ENCODE data around the gene NXNL2.

NXNL2 gene

GRCh38 chr9:88578121-88579049, 43.4 kb downstream of the NXNL2 start:
- DNase-seq (ENCODE audit: low spot score): peak; percentile 52

GRCh38 chr9:88579050-88579715, 44.2 kb downstream of the NXNL2 start:
- DNase-seq (ENCODE audit: low spot score): no peak

- DNase-seq (ENCODE audit: low spot score): no peak
Measured at GRCh38 chr9:88580961-88581360, 46.0 kb downstream of the NXNL2 start.

- DNase-seq (ENCODE audit: low spot score): no peak
Measured at GRCh38 chr9:88583901-88584596, 49.1 kb downstream of the NXNL2 start.

- DNase-seq (ENCODE audit: low spot score): no peak
Measured at GRCh38 chr9:88585426-88585825, 50.4 kb downstream of the NXNL2 start.

- no peak for DNase-seq (ENCODE audit: low spot score)
Measured at GRCh38 chr9:88586452-88586851, 51.5 kb downstream of the NXNL2 start.

- DNase-seq (ENCODE audit: low spot score): no peak
Measured at GRCh38 chr9:88587182-88587581, 52.2 kb downstream of the NXNL2 start.

- DNase-seq (ENCODE audit: low spot score): no peak
Measured at GRCh38 chr9:88587885-88588649, 53.1 kb downstream of the NXNL2 start.

GRCh38 chr9:88589656-88590055, 54.7 kb downstream of the NXNL2 start:
- DNase-seq (ENCODE audit: low spot score): no peak

- no peak for DNase-seq (ENCODE audit: low spot score)
Measured at GRCh38 chr9:88590558-88591146, 55.7 kb downstream of the NXNL2 start.

- peak; percentile 35 for DNase-seq (ENCODE audit: low spot score)
Measured at GRCh38 chr9:88593537-88594185, 58.7 kb downstream of the NXNL2 start.
